Esophagus muscularis mucosa (tissue), 4 donors: ENCODE results near the gene ULBP2.

Source experiments
- EP300 ChIP-seq: sonication (generic); formaldehyde crosslinking; IDR thresholded peaks from one replicate; pipeline ENCODE4 v1.6.1; 2017; ENCODE audit warnings: antibody characterized with exemption
- POLR2A ChIP-seq: fragments of 450-650 bp; IDR thresholded peaks from one replicate; pipeline ENCODE4 v1.6.1; 2017; ENCODE audit warnings: antibody characterized with exemption, moderate library complexity, mild to moderate bottlenecking, low read depth
- POLR2AphosphoS5 ChIP-seq, 2 donors: sonication (generic); formaldehyde crosslinking; IDR thresholded peaks; one replicate each; pipeline ENCODE4 v1.6.1; 2017; ENCODE audit warnings: antibody characterized with exemption in 2 of 2
- TF ChIP-seq, protein P1 (sequence below), 3 experiments: fragments of 200-600 bp in 2 of 3; fragments of 450-650 bp in 1 of 3; sonication (generic) in 2 of 3; IDR thresholded peaks; one replicate each; pipeline ENCODE4 v1.5.1; 2017 to 2019; ENCODE audit warnings: antibody characterized with exemption in 3 of 3, mild to moderate bottlenecking in 2 of 3, moderate library complexity in 1 of 3

DNA sequence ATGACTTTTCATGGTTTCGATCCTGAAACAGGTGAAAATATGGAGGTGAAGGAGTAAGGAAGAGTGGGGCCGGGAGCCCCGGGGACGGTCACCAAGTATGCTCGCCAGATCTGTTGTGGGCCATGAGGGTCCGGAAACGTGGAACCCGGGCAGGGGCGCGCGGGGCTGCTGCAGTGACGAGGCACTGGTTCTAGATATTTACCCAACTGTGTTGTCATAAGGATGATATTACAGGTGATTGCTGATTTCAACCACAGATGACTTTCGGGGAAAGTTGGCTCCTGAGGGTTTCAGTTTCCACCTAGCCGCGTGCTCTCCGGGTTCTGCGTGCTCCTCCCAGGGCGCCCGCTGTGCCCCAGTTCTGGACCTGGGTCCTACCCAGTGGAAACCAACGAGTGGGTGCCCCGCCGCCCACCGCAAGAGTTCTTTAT, 31.1 kb upstream of the ULBP2 start:
- TF ChIP-seq, protein P1, sequence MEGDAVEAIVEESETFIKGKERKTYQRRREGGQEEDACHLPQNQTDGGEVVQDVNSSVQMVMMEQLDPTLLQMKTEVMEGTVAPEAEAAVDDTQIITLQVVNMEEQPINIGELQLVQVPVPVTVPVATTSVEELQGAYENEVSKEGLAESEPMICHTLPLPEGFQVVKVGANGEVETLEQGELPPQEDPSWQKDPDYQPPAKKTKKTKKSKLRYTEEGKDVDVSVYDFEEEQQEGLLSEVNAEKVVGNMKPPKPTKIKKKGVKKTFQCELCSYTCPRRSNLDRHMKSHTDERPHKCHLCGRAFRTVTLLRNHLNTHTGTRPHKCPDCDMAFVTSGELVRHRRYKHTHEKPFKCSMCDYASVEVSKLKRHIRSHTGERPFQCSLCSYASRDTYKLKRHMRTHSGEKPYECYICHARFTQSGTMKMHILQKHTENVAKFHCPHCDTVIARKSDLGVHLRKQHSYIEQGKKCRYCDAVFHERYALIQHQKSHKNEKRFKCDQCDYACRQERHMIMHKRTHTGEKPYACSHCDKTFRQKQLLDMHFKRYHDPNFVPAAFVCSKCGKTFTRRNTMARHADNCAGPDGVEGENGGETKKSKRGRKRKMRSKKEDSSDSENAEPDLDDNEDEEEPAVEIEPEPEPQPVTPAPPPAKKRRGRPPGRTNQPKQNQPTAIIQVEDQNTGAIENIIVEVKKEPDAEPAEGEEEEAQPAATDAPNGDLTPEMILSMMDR (IDR thresholded peaks at IDR 0.05), result no peak
- no peak for TF ChIP-seq EP300
- no peak for TF ChIP-seq POLR2A
- TF ChIP-seq POLR2AphosphoS5 (IDR thresholded peaks at IDR 0.05), result no peak
